ENCODE measurements around the gene RSU1. TPM values are rescaled to one million over a fixed set of nuclear protein-coding genes. Genes with fewer than 3 reads are reported as not detected.

Gene RSU1
- polyA plus RNA-seq, 1 donor (not counting 4 experiments of a cell fraction or from before 2014, with no cell fraction given) = 125 TPM

DNA sequence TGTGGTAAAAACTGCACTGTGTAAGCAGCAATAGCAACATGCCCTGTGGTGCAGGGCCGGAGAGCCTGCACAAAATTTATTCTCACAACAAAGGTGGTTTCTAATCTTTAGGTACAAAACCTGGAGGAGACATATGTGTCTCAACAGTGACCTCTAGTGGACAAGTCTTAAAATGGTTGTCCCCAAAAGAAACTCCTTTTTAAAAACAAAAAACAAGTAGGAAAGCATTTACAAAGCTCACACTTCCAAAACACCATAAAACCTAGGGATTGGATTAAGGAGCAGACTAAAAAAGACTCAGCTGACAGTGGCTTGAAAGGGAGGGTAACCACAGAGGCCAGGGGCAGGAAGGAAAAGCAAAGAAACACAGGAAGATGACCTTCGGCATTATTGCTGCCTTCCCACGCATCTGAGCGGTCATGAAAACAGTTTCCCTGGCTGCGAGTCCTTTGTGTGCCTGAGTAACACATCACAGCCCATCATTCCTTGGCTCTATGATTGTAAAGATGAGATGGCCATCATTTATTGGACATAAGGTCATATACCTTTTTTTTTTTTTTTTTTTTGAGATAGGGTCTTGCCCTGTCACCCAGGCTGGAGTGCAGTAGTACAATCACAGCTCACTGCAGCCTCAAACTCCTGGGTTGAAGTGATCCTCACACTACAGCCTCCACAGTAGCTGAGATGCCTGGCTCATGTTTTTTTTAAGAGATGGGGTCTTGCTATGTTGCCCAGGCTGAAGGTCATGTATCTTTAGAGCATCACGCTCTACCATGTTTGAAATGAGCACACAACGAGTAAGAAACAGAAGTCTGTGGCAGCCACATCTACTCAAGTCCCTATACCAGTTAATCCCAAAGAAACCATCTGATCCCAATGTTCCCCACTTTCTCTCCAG, 39.5 kb downstream of the RSU1 start:
- Histone ChIP-seq H3K9ac (ENCODE audit: control insufficient read depth, extremely low read depth, insufficient read depth, low read length) (no peak overlapping the region), H3K79me2 (ENCODE audit: control insufficient read depth, insufficient read depth, low read length) (no peaks in the 10 kb centered on the region), H3K9me3 (ENCODE audit: control insufficient read depth, low read depth, low read length) (no peaks in the 10 kb centered on the region), H3K27ac (ENCODE audit: control insufficient read depth, insufficient read depth, low read length) (no peak overlapping the region), H3K4me3 (ENCODE audit: control insufficient read depth in 2 of 3, extremely low read depth in 1 of 3, insufficient read depth in 2 of 3, low read depth in 1 of 3, low read length in 3 of 3) (no peak overlapping the region), H3K27me3 (ENCODE audit: control insufficient read depth, extremely low read depth, insufficient read depth, low read length) (no peaks in the 10 kb centered on the region), H3K36me3 (ENCODE audit: control insufficient read depth in 2 of 2, extremely low read depth in 1 of 2, insufficient read depth in 2 of 2, low read length in 2 of 2) (no peaks in the 10 kb centered on the region), H2AFZ (ENCODE audit: control insufficient read depth, low read length) (no peak overlapping the region), H3K4me1 (ENCODE audit: control insufficient read depth, extremely low read depth, insufficient read depth, low read length) (peaks cover 4% of the 10 kb centered on the region), H4K20me1 (ENCODE audit: control insufficient read depth, extremely low read depth, insufficient read depth, low read length) (no peaks in the 10 kb centered on the region), H3K4me2 (ENCODE audit: control insufficient read depth, extremely low read depth, insufficient read depth, low read depth, low read length) (no peak overlapping the region), H3K9me1 (ENCODE audit: control insufficient read depth, extremely low read depth, insufficient read depth, low read length) (no peaks in the 10 kb centered on the region)
- dilution Hi-C loops (cut with MboI; ENCODE audit: extremely low pct_ligation_motif_present, low sequenced_read_pairs) = no loop called here
- DNase-seq (ENCODE audit: low read depth, low spot score) (peak; percentile 11), FAIRE-seq (peak; percentile 23)
- TF ChIP-seq, protein P1, sequence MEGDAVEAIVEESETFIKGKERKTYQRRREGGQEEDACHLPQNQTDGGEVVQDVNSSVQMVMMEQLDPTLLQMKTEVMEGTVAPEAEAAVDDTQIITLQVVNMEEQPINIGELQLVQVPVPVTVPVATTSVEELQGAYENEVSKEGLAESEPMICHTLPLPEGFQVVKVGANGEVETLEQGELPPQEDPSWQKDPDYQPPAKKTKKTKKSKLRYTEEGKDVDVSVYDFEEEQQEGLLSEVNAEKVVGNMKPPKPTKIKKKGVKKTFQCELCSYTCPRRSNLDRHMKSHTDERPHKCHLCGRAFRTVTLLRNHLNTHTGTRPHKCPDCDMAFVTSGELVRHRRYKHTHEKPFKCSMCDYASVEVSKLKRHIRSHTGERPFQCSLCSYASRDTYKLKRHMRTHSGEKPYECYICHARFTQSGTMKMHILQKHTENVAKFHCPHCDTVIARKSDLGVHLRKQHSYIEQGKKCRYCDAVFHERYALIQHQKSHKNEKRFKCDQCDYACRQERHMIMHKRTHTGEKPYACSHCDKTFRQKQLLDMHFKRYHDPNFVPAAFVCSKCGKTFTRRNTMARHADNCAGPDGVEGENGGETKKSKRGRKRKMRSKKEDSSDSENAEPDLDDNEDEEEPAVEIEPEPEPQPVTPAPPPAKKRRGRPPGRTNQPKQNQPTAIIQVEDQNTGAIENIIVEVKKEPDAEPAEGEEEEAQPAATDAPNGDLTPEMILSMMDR (optimal IDR thresholded peaks at IDR 0.05 in 1 of 3, IDR thresholded peaks at IDR 0.05 in 1 of 3, conservative IDR thresholded peaks at IDR 0.05 in 1 of 3; ENCODE audit: extremely low read depth in 1 of 3, insufficient read depth in 2 of 3, low read length in 3 of 3) = peak; percentile 2 to 44 (median 44)
- no peak for TF ChIP-seq EZH2 (IDR thresholded peaks at IDR 0.05; ENCODE audit: low read length)

GRCh38 chr10:16776896-16777295, 40.3 kb downstream of the RSU1 start:
- FAIRE-seq (no peak), DNase-seq (ENCODE audit: low read depth, low spot score) (no peak)
- Histone ChIP-seq H3K9ac (ENCODE audit: control insufficient read depth, extremely low read depth, insufficient read depth, low read length) (no peak overlapping the region), H3K9me1 (ENCODE audit: control insufficient read depth, extremely low read depth, insufficient read depth, low read length) (no peaks in the 10 kb centered on the region), H3K4me2 (ENCODE audit: control insufficient read depth, extremely low read depth, insufficient read depth, low read depth, low read length) (no peak overlapping the region), H3K4me1 (ENCODE audit: control insufficient read depth, extremely low read depth, insufficient read depth, low read length) (peaks cover 4% of the 10 kb centered on the region), H3K9me3 (ENCODE audit: control insufficient read depth, low read depth, low read length) (no peaks in the 10 kb centered on the region), H3K4me3 (ENCODE audit: control insufficient read depth in 2 of 3, extremely low read depth in 1 of 3, insufficient read depth in 2 of 3, low read depth in 1 of 3, low read length in 3 of 3) (no peak overlapping the region), H3K27me3 (ENCODE audit: control insufficient read depth, extremely low read depth, insufficient read depth, low read length) (no peaks in the 10 kb centered on the region), H3K79me2 (ENCODE audit: control insufficient read depth, insufficient read depth, low read length) (no peaks in the 10 kb centered on the region), H4K20me1 (ENCODE audit: control insufficient read depth, extremely low read depth, insufficient read depth, low read length) (no peaks in the 10 kb centered on the region), H3K36me3 (ENCODE audit: control insufficient read depth in 2 of 2, extremely low read depth in 1 of 2, insufficient read depth in 2 of 2, low read length in 2 of 2) (no peaks in the 10 kb centered on the region), H2AFZ (ENCODE audit: control insufficient read depth, low read length) (no peak overlapping the region), H3K27ac (ENCODE audit: control insufficient read depth, insufficient read depth, low read length) (no peak overlapping the region)
- TF ChIP-seq, protein P1 (optimal IDR thresholded peaks at IDR 0.05 in 1 of 3, IDR thresholded peaks at IDR 0.05 in 1 of 3, conservative IDR thresholded peaks at IDR 0.05 in 1 of 3; ENCODE audit: extremely low read depth in 1 of 3, insufficient read depth in 2 of 3, low read length in 3 of 3) = no peak
- TF ChIP-seq EZH2 (IDR thresholded peaks at IDR 0.05; ENCODE audit: low read length) = no peak
- dilution Hi-C loops (cut with MboI; ENCODE audit: extremely low pct_ligation_motif_present, low sequenced_read_pairs) = no loop called here
